GM06990 (cell line): Measurements from ENCODE around the gene SERINC2.
A peak's percentile ranks its signal among the peaks of the same experiment; 100 is the strongest.

Source experiments
- DNase-seq: peaks from one replicate; pipeline ENCODE4 v3.0.0-alpha.2; 2011; ENCODE audit not compliant: insufficient read length; ENCODE audit errors: extremely low read depth
- H3K27me3 ChIP-seq: replicated peaks from 2 replicates; pipeline ENCODE4 v1.6.0; 2011; ENCODE audit warnings: low read length; ENCODE audit not compliant: control insufficient read depth, insufficient read depth
- H3K36me3 ChIP-seq: 2 replicates; pipeline ENCODE4 v1.5.1; 2011; ENCODE audit warnings: low read length; ENCODE audit not compliant: control insufficient read depth, insufficient read depth
- H3K4me3 ChIP-seq: replicated peaks from 2 replicates; pipeline ENCODE4 v1.5.1; 2011; ENCODE audit warnings: low read depth, mild to moderate bottlenecking, control low read depth, low read length
- TF ChIP-seq, protein P1 (sequence below): IDR thresholded peaks from 2 replicates; pipeline ENCODE4 v1.5.1; 2011; ENCODE audit warnings: low read length, control low read depth, mild to moderate bottlenecking, inconsistent platforms; ENCODE audit not compliant: insufficient read depth, poor library complexity, severe bottlenecking

Gene SERINC2

DNA sequence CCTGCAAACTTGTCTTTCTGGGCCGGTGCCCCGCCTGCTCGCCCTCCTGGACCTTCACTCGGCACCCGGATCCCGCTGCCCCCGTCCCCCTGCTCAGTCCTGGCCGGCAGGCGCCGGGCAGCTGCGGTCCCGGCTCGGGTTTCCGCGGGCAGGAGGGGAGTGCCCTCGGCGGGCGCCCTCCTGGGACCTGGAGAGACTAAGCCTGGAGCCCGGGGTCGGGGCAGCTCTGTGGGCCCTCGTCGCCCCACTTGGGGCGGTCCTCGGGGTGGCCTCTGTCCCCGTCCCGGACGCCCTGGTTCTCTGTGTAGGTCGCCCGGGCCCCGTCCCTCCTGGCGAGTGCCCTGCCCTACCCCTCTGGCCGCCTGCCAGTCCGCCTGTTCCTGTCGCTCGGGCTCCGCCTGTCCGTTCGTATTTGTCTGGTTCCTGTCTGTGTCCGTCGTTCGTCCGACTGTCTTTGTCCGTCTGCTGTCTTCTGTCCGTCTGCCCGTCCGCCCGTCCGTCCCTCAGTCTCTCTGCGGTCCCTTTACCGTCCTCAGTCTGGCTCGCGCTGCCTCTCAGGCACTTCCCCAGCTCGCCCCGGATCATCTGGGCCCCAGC lies 490 bp downstream of the SERINC2 start:
- TF ChIP-seq, protein P1, sequence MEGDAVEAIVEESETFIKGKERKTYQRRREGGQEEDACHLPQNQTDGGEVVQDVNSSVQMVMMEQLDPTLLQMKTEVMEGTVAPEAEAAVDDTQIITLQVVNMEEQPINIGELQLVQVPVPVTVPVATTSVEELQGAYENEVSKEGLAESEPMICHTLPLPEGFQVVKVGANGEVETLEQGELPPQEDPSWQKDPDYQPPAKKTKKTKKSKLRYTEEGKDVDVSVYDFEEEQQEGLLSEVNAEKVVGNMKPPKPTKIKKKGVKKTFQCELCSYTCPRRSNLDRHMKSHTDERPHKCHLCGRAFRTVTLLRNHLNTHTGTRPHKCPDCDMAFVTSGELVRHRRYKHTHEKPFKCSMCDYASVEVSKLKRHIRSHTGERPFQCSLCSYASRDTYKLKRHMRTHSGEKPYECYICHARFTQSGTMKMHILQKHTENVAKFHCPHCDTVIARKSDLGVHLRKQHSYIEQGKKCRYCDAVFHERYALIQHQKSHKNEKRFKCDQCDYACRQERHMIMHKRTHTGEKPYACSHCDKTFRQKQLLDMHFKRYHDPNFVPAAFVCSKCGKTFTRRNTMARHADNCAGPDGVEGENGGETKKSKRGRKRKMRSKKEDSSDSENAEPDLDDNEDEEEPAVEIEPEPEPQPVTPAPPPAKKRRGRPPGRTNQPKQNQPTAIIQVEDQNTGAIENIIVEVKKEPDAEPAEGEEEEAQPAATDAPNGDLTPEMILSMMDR, result no peak
- Histone ChIP-seq H3K27me3 (no peaks in the 10 kb centered on the region; the same call in none of the 2 replicates), H3K36me3 (no peaks in the 10 kb centered on the region), H3K4me3 (peak overlapping the region; percentile 55)
- no peak for DNase-seq

DNA sequence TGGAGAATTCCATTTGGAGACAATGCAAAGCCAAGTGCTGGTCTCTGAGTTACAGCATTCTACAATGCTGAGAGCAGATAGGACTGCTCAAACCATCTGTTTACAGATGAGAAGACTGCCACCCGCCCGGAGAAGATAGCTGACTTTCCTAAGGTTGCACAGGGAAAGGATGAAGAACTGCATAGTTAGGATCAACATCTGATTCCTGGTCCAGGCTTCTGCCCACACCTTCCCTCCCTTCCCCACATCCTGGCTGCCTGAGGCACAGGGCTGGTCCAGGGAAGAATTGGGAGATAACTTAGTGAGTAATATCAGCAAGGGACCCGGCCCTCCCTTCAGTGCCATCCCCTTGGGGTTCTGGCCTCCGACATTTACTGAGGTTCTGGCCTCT lies 2.0 kb downstream of the SERINC2 start:
- no peaks in the 10 kb centered on the region for H3K36me3 ChIP-seq
- no peaks in the 10 kb centered on the region; the same call in none of the 2 replicates for H3K27me3 ChIP-seq
- no peak for DNase-seq
- TF ChIP-seq, protein P1, result no peak
- H3K4me3 ChIP-seq, result no peak overlapping the region

DNA sequence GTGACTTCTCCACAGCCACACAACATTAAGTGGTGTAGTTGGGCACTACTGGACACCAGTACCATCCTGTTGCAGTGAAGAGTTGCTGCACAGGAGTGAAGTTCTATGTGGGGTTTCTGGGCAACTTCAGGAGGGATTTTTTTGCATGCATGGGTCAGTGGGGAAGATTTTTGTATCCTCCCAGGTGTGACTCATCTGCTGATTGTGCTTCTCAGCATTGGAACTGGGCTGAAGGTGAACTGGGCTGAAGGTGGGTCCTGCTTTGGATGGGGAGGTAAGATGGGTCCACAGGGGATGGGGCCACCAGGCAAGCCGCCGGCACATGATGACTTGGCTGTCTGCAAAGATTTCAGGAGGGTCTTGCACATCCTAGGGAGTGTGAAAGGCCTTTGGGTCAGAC lies 2.6 kb downstream of the SERINC2 start:
- Histone ChIP-seq H3K4me3 (no peak overlapping the region), H3K36me3 (no peaks in the 10 kb centered on the region), H3K27me3 (no peaks in the 10 kb centered on the region; the same call in 1 of the 2 replicates)
- no peak for DNase-seq
- TF ChIP-seq, protein P1, result no peak

DNA sequence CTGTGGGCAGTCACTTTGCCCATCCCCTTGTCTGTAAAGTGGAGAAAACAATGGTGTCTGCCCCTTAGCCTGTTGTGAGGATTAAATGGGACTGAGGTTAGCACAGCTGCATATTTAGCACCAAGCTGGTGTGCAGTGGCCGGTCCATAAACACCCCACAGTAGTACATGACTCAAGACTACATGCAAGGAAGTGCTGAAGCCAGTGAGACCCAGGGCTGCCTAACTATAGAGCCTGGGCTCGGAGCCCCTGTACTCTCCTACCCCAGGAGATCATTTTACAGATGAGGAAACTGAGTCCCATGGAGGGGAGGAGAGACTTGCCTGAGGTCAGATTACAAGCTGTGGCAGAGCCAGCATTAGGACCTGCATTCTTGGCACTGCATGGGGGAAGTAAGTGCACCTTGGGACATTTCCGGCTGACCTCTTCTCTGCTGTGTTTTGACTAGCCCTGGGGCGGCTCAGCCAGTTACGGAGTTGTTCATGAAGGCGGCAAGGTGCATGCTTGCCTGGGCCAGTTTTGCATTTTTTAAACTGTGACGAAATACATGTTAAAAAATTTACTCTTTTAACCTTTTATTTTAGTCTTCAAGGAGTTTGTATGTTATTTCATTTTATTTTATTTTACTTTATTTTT lies 3.2 kb downstream of the SERINC2 start:
- TF ChIP-seq, protein P1, result no peak
- Histone ChIP-seq H3K4me3 (no peak overlapping the region), H3K27me3 (no peaks in the 10 kb centered on the region; the same call in 1 of the 2 replicates), H3K36me3 (no peaks in the 10 kb centered on the region)
- DNase-seq, result no peak

DNA sequence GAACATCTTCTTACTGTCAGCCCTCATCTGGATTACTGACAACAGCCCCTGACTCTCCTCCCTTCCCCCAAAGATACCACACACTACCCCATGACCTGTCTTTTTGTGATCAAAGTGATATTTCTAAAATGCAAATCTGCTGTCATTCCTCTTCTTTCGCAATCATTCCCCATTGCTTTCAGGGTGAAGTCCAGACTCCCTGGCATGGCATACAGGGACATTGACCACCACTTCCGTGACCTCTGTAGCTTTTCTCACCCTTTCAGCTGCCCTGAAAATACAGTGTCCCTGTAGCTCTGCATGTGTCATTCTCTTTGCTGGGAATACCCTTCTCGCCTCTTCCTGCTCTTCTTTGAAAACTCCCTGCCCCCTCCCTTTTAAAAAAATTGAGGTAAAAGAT lies 4.1 kb downstream of the SERINC2 start:
- no peak overlapping the region for H3K4me3 ChIP-seq

More for the DNA sequence above, 4.1 kb downstream of the SERINC2 start:
- no peaks in the 10 kb centered on the region; the same call in 1 of the 2 replicates for H3K27me3 ChIP-seq
- TF ChIP-seq, protein P1, result no peak
- DNase-seq, result no peak
- H3K36me3 ChIP-seq, result no peaks in the 10 kb centered on the region
